Body of pancreas (tissue), 4 donors: ENCODE results near the gene WWTR1. TPM values are rescaled to one million over a fixed set of nuclear protein-coding genes. Genes with fewer than 3 reads are reported as not detected.
A peak's percentile ranks its signal among the peaks of the same experiment; 100 is the strongest.

Experiments used
- ATAC-seq: fragments of 150-250 bp; one replicate; pipeline ENCODE4 v1.9.1; 2016
- DNase-seq, 4 donors: peaks; one replicate each; pipeline ENCODE4 v3.0.0-alpha.2; 2019
- H3K27ac ChIP-seq, 4 donors: fragments of 200-600 bp; sonication (generic); 1 replicate in 3 of 4; 2 replicates in 1 of 4; pipeline versions ENCODE4 v1.5.1 to v1.6.1; 2016 to 2019; ENCODE audit warnings: mild to moderate bottlenecking in 1 of 4, mixed read lengths in 1 of 4, moderate library complexity in 1 of 4
- H3K27me3 ChIP-seq, 2 donors: fragments of 200-600 bp; sonication (generic); one replicate each; pipeline ENCODE4 v1.6.0; 2016; ENCODE audit warnings: mild to moderate bottlenecking in 1 of 2
- H3K36me3 ChIP-seq, 2 donors: fragments of 200-600 bp; sonication (generic); replicated peaks in 1 of 2; 2 replicates each; pipeline ENCODE4 v1.5.1; 2016; ENCODE audit warnings: low read depth in 2 of 2; ENCODE audit not compliant: insufficient read depth in 1 of 2
- H3K4me1 ChIP-seq: fragments of 200-600 bp; sonication (generic); one replicate; pipeline ENCODE4 v1.6.0; 2016
- H3K4me3 ChIP-seq, 2 donors: fragments of 200-600 bp; sonication (generic); 1 replicate in 1 of 2; 2 replicates in 1 of 2; pipeline ENCODE4 v1.5.1; 2016 to 2019
- H3K9me3 ChIP-seq, 3 donors: fragments of 200-600 bp; sonication (generic); 1 replicate in 2 of 3; 2 replicates in 1 of 3; pipeline ENCODE4 v1.5.1; 2016
- CTCF ChIP-seq, 7 experiments: fragments of 450-650 bp in 4 of 7; fragments of 200-600 bp in 3 of 7; sonication (generic) in 3 of 7; IDR thresholded peaks; one replicate each; pipeline ENCODE4 v1.5.1; 2016 to 2019; ENCODE audit warnings: antibody characterized with exemption in 7 of 7
- POLR2A ChIP-seq, 3 donors: fragments of 450-650 bp; IDR thresholded peaks; one replicate each; pipeline ENCODE4 v1.6.1; 2016; ENCODE audit warnings: antibody characterized with exemption in 3 of 3, mild to moderate bottlenecking in 2 of 3
- WGBS, 2 donors: methylation state at CpG; one replicate each; pipeline ENCODE4 v1.1.5; 2017; 5-methylcytosine and 5-hydroxymethylcytosine counted together
- intact Hi-C: fragments of 100-400 bp; cut with DNase I; formaldehyde crosslinking; loops from one replicate; pipeline ENCODE4 v1.15.1; 2023
- total RNA-seq, 2 donors: library from RNA; depleted of rRNA; stranded (reverse); fragments of >200 nt; gene quantifications; one replicate each; pipeline ENCODE4 v1.1.0, GENCODE V29; 2016

Gene WWTR1
- total RNA-seq, 2 donors from 2014 or later, result 46.2 to 64.3 TPM

DNA sequence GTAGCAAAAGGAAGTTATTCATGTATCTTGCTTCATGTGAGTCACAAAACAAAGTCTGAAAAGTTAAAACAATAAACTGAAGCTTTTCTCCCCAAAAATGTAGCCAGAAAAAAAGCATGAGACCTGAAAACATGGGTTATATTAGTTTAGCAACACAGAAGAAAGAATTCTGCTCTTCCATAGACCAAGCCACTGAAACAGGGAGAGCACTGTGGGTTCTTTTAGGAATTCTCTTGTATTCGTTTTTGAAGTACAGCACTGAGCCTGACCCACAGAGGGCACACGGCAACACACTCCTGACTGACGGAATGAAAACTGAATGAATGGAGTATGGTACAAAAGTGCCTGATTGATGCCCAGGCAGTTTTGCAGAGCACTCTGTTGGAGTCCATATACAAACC is 116.7 kb downstream of the WWTR1 start:
- Histone ChIP-seq H3K4me1 (peaks cover 32% of the 10 kb centered on the region), H3K4me3 (no peak overlapping the region), H3K36me3 (no peaks in the 10 kb centered on the region), H3K27me3 (no peaks in the 10 kb centered on the region), H3K9me3 (no peaks in the 10 kb centered on the region), H3K27ac (peak overlapping the region in 3 of 4 donors; percentile 76 to 82 (median 80))
- DNase-seq, result no peak
- WGBS, 2 donors, result 47 to 63% methylated on average over 3 of the region's 3 CpGs
- intact Hi-C loops, result no loop called here
- no peak for ATAC-seq
- no peak for TF ChIP-seq POLR2A (IDR thresholded peaks at IDR 0.05)
- TF ChIP-seq CTCF (IDR thresholded peaks at IDR 0.05), result no peak

GRCh38 chr3:149538371-149538770 is 119.5 kb downstream of the WWTR1 start:
- Histone ChIP-seq H3K27me3 (no peaks in the 10 kb centered on the region), H3K36me3 (no peaks in the 10 kb centered on the region), H3K4me1 (peaks cover 53% of the 10 kb centered on the region), H3K9me3 (no peaks in the 10 kb centered on the region), H3K27ac (peak overlapping the region in 1 of 4 donors; percentile 82), H3K4me3 (no peak overlapping the region)
- DNase-seq, result no peak
- TF ChIP-seq POLR2A (IDR thresholded peaks at IDR 0.05) (no peak), CTCF (IDR thresholded peaks at IDR 0.05) (no peak)
- no peak for ATAC-seq
- intact Hi-C loops, result no loop called here
- 90 to 100% methylated on average over 1 of the region's 1 CpG for WGBS, 2 donors

DNA sequence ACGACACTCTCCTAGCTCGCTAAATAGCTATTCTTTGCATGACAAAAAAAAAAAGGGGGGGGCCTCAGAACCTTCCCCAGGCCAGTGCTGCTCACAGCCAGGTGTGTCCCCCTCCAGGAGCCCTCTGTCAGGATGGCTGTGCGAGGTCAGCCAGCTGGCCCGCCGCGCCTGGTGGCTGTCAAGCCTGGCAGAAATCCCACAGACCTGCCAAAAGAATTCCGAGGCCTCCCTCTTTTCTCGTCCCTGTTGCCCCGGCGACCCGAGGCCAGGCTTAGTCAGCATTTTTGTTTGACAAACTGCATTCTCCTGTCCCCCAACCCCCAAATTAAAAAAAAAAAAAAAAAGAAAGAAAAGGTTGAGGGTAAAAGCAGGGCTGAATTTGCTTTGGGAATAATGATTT is 121.4 kb downstream of the WWTR1 start:
- Histone ChIP-seq H3K4me1 (peaks cover 43% of the 10 kb centered on the region), H3K9me3 (no peaks in the 10 kb centered on the region), H3K27ac (peak overlapping the region in 3 of 4 donors; percentile 44 to 82 (median 56)), H3K36me3 (no peaks in the 10 kb centered on the region), H3K27me3 (no peaks in the 10 kb centered on the region), H3K4me3 (no peak overlapping the region)
- no peak for TF ChIP-seq CTCF (IDR thresholded peaks at IDR 0.05)
- no peak for TF ChIP-seq POLR2A (IDR thresholded peaks at IDR 0.05)
- ATAC-seq (peak; percentile 84), DNase-seq (peak; percentile 69 to 85 (median 77))
- intact Hi-C loops, result no loop called here
- 3 to 22% methylated on average over 11 of the region's 11 CpGs for WGBS, 2 donors

- no peak for TF ChIP-seq CTCF (IDR thresholded peaks at IDR 0.05)
- TF ChIP-seq POLR2A (IDR thresholded peaks at IDR 0.05), result no peak
- Histone ChIP-seq H3K36me3 (no peaks in the 10 kb centered on the region), H3K27me3 (no peaks in the 10 kb centered on the region), H3K27ac (peak overlapping the region in 3 of 4 donors; percentile 7 to 82 (median 56)), H3K4me3 (no peak overlapping the region), H3K4me1 (peaks cover 43% of the 10 kb centered on the region), H3K9me3 (no peaks in the 10 kb centered on the region)
- WGBS, 2 donors, result 46 to 56% methylated on average over 8 of the region's 8 CpGs
- ATAC-seq (no peak), DNase-seq (no peak)
- intact Hi-C loops, result no loop called here
These were observed 122.5 kb downstream of the WWTR1 start for GRCh38 chr3:149535333-149535685.

DNA sequence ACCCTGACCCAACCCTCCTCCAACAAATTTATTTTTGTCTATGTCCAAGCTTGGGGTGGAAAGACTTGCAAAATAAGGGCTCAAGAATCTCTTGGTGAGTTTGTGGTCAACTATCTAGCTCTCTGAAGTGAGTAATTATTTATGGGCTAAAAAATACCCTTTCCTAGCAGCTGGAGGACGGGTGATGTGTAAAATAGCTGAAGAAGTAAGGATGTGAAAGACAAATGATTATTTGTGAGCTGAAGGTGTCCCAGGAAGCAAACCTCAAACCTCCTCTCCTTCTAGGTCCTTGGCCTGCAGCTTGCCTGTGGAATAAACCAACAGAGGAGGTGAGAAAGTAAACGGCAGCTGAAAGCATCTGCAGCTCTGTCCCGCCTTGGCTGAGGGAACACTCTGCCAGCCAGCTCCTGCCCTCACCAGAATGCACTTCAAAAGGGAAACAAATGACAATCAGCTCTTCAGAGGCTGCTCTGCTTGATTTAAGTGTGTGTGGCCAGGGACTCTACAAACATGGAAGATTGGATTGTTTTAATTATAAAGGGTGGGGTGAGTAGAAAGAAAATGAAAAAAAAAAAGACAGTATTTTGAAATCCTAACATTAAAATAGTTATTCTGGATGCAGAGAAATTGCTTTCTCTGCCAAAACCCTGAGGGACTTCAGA is 123.0 kb downstream of the WWTR1 start:
- 14 to 54% methylated on average over 3 of the region's 3 CpGs for WGBS, 2 donors
- intact Hi-C loops, result no loop called here
- H3K4me1 ChIP-seq, result peaks cover 42% of the 10 kb centered on the region
- H3K36me3 ChIP-seq, result no peaks in the 10 kb centered on the region
- H3K9me3 ChIP-seq, result no peaks in the 10 kb centered on the region
- TF ChIP-seq POLR2A (IDR thresholded peaks at IDR 0.05) (no peak), CTCF (IDR thresholded peaks at IDR 0.05) (no peak)
- no peak overlapping the region for H3K4me3 ChIP-seq
- H3K27me3 ChIP-seq, result no peaks in the 10 kb centered on the region
- ATAC-seq (no peak), DNase-seq (peak in 2 of 4 donors; percentile 16 to 27)
- peak overlapping the region in 3 of 4 donors; percentile 7 to 82 (median 56) for H3K27ac ChIP-seq
